Tibial artery (tissue), 4 donors: Measurements from ENCODE around the gene ICE2.

Experiments used
- DNase-seq, 2 donors: peaks; one replicate each; pipeline ENCODE4 v3.0.0-alpha.2; 2019
- H3K27ac ChIP-seq, 2 donors: fragments of 200-600 bp; sonication (generic) in 1 of 2; 1 replicate in 1 of 2; 2 replicates in 1 of 2; pipeline ENCODE4 v1.5.1; 2018 to 2019; ENCODE audit warnings: mild to moderate bottlenecking in 1 of 2
- H3K27me3 ChIP-seq, 2 donors: fragments of 200-600 bp; sonication (generic) in 1 of 2; one replicate each; pipeline versions ENCODE4 v1.5.1 to v1.6.0; 2016 to 2019
- H3K36me3 ChIP-seq, 3 donors: fragments of 200-600 bp; sonication (generic) in 2 of 3; one replicate each; pipeline ENCODE4 v1.5.1; 2016 to 2019; ENCODE audit warnings: mild to moderate bottlenecking in 2 of 3
- H3K4me1 ChIP-seq, 4 donors: fragments of 200-600 bp; sonication (generic) in 2 of 4; 1 replicate in 3 of 4; 2 replicates in 1 of 4; pipeline ENCODE4 v1.5.1; 2016 to 2019
- H3K4me3 ChIP-seq, 2 donors: fragments of 200-600 bp; sonication (generic) in 1 of 2; 1 replicate in 1 of 2; 2 replicates in 1 of 2; pipeline ENCODE4 v1.5.1; 2018 to 2019; ENCODE audit warnings: mild to moderate bottlenecking in 2 of 2
- H3K9me3 ChIP-seq, 3 donors: fragments of 200-600 bp; sonication (generic) in 1 of 3; one replicate each; pipeline ENCODE4 v1.5.1; 2016 to 2019
- CTCF ChIP-seq, 2 experiments: fragments of 200-600 bp in 1 of 2; fragments of 450-650 bp in 1 of 2; IDR thresholded peaks; one replicate each; pipeline ENCODE4 v1.5.1; 2017 to 2019; ENCODE audit warnings: antibody characterized with exemption in 2 of 2, mild to moderate bottlenecking in 1 of 2, moderate library complexity in 1 of 2
- intact Hi-C: fragments of 100-400 bp; cut with DNase I; formaldehyde crosslinking; loops from one replicate; pipeline ENCODE4 v1.15.0; 2023; ENCODE audit warnings: low total_unique reads

The ICE2 gene

GRCh38 chr15:60494108-60494507 is 15.2 kb upstream of the ICE2 start:
- Histone ChIP-seq H3K27me3 (no peaks in the 10 kb centered on the region), H3K4me1 (no peaks in the 10 kb centered on the region), H3K9me3 (no peaks in the 10 kb centered on the region), H3K36me3 (peaks cover 0 to 33% (median 20%) of the 10 kb centered on the region in 3 donors), H3K27ac (no peak overlapping the region), H3K4me3 (no peak overlapping the region)
- no peak for TF ChIP-seq CTCF (IDR thresholded peaks at IDR 0.05)
- no peak for DNase-seq
- intact Hi-C loops = no loop called here

- no peaks in the 10 kb centered on the region for H3K27me3 ChIP-seq
- no peaks in the 10 kb centered on the region for H3K9me3 ChIP-seq
- no peaks in the 10 kb centered on the region for H3K4me1 ChIP-seq
- intact Hi-C loops = no loop called here
- no peak for TF ChIP-seq CTCF (IDR thresholded peaks at IDR 0.05)
- H3K4me3 ChIP-seq = no peak overlapping the region
- DNase-seq = no peak
- H3K36me3 ChIP-seq = peaks cover 0 to 24% (median 20%) of the 10 kb centered on the region in 3 donors
- no peak overlapping the region for H3K27ac ChIP-seq
Measured at GRCh38 chr15:60493166-60493565, 14.2 kb upstream of the ICE2 start.

GRCh38 chr15:60486742-60487141 is 7.8 kb upstream of the ICE2 start:
- intact Hi-C loops = no loop called here
- H3K9me3 ChIP-seq = no peaks in the 10 kb centered on the region
- no peak overlapping the region for H3K27ac ChIP-seq
- H3K4me3 ChIP-seq = no peak overlapping the region
- no peaks in the 10 kb centered on the region for H3K4me1 ChIP-seq
- TF ChIP-seq CTCF (IDR thresholded peaks at IDR 0.05) = no peak
- DNase-seq = no peak
- no peaks in the 10 kb centered on the region for H3K27me3 ChIP-seq
- H3K36me3 ChIP-seq = no peaks in the 10 kb centered on the region

GRCh38 chr15:60485365-60486055 is 6.6 kb upstream of the ICE2 start:
- no peaks in the 10 kb centered on the region for H3K4me1 ChIP-seq
- H3K36me3 ChIP-seq = no peaks in the 10 kb centered on the region
- H3K27me3 ChIP-seq = no peaks in the 10 kb centered on the region
- TF ChIP-seq CTCF (IDR thresholded peaks at IDR 0.05) = no peak
- no peak for DNase-seq
- no peak overlapping the region for H3K27ac ChIP-seq
- H3K4me3 ChIP-seq = no peak overlapping the region
- intact Hi-C loops = no loop called here
- no peaks in the 10 kb centered on the region for H3K9me3 ChIP-seq

- Histone ChIP-seq H3K27me3 (no peaks in the 10 kb centered on the region), H3K9me3 (no peaks in the 10 kb centered on the region), H3K4me3 (no peak overlapping the region), H3K27ac (no peak overlapping the region), H3K36me3 (no peaks in the 10 kb centered on the region), H3K4me1 (peaks cover 0 to 6% (median 2%) of the 10 kb centered on the region in 4 donors)
- no peak for DNase-seq
- no peak for TF ChIP-seq CTCF (IDR thresholded peaks at IDR 0.05)
- intact Hi-C loops = no loop called here
Measured at GRCh38 chr15:60483042-60483441, 4.1 kb upstream of the ICE2 start.

- H3K9me3 ChIP-seq = no peaks in the 10 kb centered on the region
- H3K4me3 ChIP-seq = no peak overlapping the region
- H3K4me1 ChIP-seq = peaks cover 0 to 23% (median 19%) of the 10 kb centered on the region in 4 donors
- H3K27ac ChIP-seq = no peak overlapping the region
- intact Hi-C loops = no loop called here
- H3K27me3 ChIP-seq = no peaks in the 10 kb centered on the region
- no peak for TF ChIP-seq CTCF (IDR thresholded peaks at IDR 0.05)
- DNase-seq = no peak
- no peaks in the 10 kb centered on the region for H3K36me3 ChIP-seq
Measured at GRCh38 chr15:60480888-60481287, 1.9 kb upstream of the ICE2 start.
